ENCODE data around the gene AQP5.
"Not testable (repeated sequence)": the region's sequence is repeated elsewhere in the genome, so short reads cannot be mapped to it uniquely, and the experiment has no call there.

The AQP5 gene

DNA sequence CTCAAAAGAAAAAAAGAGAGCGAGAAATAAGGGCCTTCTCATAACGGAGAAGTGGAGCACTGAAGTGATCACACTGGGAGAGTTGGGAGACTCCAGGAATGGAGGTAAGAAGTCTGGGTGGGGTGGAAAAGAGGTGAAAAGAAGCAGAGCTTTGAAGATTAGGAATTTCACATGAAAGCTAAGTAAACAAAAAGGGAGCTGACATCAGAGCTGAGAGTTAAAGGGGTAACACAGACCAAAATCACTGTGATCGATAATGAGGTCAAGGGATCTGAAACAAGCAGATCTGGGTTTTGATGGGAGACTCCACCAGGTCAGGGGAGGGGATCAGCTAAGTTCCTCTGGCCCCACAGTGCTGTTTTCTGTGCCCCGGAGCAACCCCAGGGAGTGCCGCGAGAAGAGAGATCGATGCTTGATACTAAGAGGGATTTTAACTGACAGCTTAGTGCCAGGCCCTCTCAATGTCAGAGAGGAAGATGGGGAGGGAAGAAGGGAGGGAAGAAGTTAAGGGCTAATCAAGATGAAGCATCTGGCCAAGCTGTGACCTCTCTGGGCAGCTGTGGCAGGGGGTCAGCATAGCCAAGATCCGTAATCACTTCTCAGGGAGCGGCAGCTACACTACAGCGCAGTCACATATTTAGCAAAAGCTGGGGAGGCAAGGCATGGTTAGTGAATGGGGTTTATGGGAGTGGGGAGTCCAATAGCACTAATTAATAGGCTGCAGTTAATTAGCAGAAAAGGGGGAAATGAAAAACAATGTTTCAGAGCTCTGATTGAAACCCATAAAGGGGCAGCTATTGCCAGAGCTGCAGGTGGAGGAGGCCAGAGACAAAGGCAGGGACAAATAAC lies 19.1 kb downstream of the AQP5 start:
- DNase-seq (ENCODE audit: low read depth): no peak

DNA sequence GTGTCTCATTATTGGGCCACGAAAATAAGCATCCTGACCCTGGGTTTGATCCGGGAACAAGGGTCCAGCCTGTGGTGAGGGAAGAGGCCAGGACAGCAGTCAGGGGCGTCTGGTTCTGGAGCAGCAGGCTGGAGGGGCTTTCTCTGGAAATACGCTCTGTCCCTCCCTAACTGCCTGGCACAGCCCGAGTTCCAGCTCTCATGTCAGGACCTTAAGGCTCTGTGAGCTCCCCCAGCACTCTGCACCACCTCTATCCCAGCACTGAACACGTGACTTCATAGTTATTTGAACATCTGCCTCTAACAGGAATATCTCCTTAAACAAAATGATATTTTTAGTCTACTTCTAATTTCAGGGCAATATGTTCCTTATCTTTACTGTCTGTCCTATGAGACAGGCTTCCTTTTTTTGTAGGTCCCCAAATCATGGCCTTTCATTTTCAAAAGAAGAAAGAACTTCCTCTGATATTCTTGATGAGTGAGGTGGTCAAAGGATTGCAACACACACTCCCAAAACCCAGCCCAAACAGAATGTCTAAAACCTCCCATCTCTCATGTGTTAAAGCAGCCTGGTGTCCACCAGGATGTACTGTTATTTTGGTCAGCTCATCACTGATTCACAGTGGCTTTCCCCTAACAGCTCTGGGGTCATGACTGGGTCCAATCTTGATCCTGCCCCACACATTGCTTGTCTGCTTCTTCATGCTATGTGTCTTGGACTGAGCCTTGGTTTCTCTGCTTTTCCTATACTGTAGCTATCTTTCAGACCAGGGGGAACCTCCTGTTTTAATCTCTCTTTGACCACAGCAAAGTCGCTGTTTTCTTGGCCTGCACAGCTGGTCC lies 20.8 kb downstream of the AQP5 start:
- no peak for DNase-seq (ENCODE audit: low read depth)

DNA sequence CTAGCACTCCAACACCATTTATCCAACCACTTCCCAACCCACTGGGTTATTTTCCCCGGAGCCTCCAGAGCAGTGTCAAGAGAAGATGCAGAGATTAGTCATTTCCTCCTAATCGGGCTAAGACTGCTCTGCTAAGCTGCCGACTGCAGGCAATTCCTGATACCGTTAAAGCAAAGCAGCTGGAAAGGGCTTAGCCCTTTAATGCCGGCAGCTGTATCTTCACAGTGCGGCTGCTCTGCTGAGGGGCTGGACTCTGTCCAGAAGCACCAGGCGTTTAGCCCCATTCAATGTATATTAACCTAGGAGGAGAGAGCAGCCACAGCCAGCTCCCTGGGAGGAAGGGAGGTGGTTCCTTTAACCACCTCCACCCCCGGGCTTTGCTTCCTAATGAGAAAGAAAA lies 22.2 kb downstream of the AQP5 start:
- DNase-seq (ENCODE audit: low read depth): peak; percentile 72

DNA sequence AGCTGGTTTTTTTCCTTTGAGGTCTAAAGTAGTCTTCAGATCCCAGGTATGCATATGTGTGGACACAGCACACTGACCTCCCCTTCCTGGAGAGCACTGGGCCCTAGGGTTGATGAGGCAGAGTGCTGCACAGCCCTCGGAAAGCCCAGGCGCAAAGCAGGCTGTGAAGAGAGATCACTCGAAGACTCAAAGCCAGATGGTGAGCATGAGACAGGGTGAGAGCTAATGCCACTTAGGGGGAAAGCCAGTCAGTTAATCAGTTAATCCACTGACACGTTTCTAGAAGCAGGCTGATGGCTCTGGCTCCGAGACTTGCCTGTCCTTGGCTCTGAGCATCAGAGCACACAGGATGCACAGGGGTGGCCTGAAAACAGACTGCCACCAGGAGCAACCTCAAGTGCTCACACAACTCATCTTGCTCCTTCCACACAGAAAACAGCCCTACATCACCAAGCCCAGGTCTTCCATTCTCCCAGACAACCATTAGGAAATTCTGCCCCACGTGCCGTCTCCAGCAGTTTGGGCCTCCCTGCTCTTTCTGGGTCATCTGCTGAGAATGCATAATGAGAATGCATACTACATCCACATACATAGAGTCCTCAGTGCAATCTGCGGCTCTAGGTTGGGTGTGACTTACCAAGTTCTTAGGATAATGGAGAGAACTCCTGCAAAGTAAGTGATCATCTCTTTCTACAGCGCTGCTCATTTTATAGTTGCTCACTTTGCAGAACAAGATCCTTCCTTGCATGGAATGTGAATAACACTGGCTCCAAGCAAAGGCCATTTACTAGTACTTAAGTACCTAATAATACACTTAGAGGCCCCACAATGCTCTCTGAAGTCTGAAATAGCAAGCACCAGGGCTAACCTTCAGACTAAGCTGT lies 23.0 kb downstream of the AQP5 start:
- no peak for DNase-seq (ENCODE audit: low read depth)

DNA sequence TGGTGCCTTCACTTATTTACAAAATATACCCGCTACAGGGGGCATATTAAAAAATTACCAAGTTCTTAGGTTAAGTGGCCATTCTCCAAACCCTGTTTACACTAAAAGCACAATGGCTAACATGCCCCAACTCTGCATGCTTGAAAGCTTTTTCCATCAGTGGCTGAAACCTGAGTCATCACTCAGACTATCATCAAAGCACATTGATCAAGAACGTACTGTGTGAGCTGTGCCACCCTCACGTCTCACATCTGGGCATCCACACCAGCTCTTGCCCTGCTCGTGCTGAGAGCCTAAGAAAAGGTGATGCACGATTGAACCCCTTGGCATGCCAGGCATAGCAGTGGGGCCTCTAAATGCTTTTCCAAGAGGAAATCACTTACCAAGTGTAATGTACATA lies 24.3 kb downstream of the AQP5 start:
- no peak for DNase-seq (ENCODE audit: low read depth)

DNA sequence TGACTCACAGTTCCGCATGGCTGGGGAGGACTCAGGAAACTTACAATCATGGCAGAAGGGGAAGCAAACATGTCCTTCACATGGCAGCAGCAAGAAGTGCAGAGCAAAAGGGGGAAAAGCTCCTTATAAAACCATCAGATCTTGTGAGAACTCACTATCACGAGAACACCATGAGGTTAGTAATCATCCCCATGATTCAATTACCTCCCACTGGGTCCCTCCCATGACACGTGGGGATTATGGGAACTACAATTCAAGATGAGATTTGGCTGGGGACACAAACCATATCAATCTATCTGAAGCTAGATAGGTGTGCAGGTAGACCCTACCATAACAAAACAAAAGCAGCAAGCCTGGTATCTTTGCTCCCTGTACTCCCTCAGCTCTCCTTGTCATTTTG lies 24.8 kb downstream of the AQP5 start:
- DNase-seq (ENCODE audit: low read depth): not testable (repeated sequence)

DNA sequence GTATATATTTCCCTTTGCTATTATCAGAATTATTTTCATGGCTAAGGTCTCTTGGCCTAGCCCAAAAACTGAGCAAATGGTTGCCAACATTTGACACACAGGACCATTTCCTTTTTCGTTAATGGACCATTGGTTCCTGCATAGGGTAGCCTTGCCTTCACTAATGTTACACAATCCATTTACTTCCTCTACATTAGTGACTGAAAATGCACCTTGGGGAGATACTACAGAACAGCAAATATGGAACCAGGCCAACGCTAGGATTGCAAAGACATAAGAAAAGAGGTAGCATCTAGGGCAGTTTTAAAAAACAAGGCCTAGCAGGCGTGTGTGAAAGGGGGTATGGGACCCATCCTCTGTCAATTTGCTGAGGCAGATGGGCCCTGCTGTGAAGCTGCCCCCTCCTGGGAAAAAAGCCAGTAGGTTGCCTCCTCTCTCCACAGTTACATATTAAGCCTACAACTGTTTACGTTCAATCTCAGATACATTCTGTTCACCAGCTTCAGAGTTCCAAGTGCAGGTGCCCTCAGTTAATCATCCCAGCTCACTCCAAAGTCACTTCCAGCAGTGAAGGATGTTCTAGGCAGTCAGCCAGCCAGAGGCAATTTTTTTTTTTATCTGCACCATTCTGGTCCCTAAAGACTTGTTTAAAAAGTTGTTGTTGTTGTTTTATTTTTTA lies 26.1 kb downstream of the AQP5 start:
- DNase-seq (ENCODE audit: low read depth): no peak

DNA sequence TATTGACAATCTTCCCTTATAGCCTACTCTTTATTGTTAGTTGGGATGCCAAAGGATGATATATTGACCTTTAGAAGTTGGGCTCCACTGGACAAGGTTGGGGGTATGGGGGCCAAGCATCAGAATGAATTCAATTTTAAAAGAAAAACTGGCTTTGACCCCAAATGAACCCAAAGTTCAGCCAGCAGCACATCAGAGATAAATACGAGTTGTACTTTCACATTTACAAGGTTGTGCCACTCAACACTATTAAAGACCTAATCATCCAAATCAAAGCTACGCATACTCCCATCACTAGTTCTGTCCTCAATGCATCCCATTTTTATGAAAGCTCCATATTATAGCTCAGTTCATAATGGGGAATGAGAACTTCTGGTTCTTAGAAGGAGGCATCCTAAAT lies 27.7 kb downstream of the AQP5 start:
- not testable (repeated sequence) for DNase-seq (ENCODE audit: low read depth)

DNA sequence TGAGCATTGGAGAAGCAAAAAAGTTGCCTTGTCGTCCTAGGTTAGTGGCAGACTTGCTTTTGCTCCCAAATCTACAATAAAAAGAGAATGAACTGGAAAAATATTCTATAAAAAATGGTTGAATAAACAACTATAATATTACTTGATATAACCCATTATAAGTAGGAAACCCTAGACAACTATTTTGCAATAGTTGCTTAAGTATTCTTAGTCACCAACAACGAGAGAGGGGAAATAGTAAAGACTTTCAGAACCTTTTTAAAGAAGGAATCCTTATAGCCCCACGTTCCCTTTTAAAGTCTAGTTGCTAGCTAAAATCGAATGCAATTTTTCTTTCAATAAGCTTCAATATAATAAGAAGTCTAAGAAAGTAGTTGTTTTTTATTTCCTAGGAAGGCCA lies 28.6 kb downstream of the AQP5 start:
- peak; percentile 22 for DNase-seq (ENCODE audit: low read depth)

DNA sequence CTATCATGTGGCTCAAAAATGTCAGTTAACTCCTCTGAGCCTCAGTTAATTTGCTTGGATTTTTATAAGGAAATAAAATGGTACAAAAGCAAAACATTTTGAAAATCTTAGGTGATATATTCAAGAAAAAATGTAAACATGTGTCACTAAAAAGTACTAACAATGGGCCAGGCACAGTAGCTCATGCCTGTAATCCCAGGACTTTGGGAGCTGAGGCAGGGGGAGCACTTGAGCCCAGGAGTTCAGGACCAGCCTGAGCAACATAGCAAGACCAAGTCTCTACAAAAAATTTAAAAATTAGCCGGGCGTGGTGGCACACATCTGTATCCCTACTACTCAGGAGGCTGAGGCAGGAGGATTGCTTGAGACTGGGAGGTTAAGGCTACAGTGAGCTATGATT lies 36.8 kb downstream of the AQP5 start:
- no peak for DNase-seq (ENCODE audit: low read depth)

DNA sequence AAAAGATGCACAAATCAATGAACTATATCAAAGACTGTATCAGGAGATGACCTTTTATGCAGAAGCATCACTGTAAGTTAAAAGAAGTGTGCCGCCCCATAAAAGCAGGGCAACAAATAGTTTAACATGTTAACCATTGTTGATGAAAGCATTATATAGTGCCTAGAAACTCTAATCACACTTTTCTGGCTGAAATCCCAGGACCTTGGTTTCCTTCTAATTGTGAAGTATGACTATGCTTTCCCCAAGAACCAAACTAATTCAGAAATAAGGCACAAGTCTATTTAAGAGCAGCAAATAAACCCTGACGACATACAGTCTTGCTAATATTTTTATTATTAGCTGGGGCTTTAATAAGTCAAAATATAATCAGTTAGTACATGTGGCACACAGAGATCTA lies 41.9 kb downstream of the AQP5 start:
- DNase-seq (ENCODE audit: low read depth): no peak

DNA sequence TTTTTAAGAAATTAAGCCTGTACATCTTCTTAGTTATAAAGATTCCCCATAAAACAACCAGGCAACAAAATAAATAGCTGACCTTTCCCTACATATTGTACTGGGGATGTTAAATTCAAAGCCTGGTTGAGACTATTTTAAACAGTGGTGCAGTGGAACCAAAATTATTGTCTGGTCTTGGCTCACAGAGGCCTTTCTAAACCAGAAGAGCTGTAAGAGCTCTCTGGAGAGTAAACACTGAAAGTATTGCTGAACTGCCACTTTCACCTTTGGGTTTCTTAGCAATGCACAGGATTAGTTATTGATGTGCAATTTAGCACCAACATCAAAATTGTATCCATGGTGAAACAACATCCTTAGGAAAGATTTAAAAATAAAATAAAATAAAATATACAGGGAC lies 43.0 kb downstream of the AQP5 start:
- no peak for DNase-seq (ENCODE audit: low read depth)

DNA sequence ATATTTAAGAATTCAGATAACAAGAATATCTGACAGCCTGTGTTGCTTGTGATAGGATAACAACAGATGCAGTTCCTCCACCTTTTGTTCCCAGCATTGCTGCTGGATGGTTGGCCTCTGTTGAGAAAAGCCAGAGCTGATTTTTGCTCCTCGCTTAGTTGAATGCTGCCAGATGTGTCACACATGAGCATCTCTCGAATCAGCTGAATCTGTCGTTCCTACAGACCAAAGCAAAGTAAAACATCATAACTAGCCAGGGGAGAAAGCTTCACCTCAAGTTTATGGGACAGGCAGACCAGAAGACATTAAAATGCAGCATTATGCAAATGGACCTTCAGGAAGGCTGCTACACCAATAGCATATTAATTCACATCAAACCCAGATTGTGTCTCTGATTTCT lies 43.5 kb downstream of the AQP5 start:
- no peak for DNase-seq (ENCODE audit: low read depth)

DNA sequence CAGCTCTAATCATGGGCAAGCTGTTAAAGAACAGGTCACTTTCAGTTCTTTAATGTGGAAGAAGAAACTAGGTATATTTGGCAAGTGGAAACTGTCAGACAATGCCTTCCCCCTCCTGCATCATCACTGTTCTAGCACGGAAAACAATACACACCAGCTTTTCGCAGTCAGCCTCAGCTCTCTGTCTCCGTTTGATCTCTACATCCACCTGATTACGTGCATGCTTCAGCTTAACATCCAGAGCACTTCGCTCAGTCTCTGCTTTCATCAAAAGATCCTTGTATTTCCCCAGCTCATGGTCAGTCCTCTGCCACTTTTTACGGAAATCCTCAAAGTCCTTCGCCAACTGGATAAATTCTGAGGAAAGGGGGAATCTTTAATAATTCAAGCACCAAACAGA lies 44.6 kb downstream of the AQP5 start:
- no peak for DNase-seq (ENCODE audit: low read depth)

DNA sequence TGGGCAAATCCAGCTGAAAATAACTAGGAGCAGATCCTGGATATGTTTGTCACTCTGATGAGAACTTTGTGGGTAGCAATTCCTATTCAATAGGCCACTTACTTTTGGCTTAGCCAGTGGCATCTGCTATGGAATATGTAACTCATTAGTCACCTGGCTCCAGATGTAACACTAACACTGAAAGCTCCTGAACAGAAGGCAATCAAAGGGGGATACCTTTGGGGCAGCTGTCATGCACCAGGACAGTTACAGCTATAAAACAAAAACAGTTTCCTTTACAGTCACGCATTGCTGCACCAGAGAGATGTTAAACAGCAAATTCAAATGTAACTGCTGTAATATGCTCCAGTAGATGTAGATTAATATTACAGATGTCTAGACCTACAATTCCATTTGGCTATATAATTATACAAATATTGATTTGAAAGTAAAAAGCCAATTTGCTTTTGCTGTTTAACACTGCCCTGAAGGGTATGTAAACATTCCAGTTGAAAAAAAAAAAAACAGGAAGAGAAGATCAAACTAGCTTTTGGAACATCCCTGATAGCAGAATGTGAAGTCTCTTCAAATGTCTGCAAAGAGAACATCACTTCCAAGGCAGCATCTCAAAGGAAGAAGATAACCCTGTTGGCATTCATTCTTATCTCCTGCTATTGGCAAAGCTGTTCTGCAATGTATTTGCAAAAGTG lies 45.2 kb downstream of the AQP5 start:
- DNase-seq (ENCODE audit: low read depth): no peak

DNA sequence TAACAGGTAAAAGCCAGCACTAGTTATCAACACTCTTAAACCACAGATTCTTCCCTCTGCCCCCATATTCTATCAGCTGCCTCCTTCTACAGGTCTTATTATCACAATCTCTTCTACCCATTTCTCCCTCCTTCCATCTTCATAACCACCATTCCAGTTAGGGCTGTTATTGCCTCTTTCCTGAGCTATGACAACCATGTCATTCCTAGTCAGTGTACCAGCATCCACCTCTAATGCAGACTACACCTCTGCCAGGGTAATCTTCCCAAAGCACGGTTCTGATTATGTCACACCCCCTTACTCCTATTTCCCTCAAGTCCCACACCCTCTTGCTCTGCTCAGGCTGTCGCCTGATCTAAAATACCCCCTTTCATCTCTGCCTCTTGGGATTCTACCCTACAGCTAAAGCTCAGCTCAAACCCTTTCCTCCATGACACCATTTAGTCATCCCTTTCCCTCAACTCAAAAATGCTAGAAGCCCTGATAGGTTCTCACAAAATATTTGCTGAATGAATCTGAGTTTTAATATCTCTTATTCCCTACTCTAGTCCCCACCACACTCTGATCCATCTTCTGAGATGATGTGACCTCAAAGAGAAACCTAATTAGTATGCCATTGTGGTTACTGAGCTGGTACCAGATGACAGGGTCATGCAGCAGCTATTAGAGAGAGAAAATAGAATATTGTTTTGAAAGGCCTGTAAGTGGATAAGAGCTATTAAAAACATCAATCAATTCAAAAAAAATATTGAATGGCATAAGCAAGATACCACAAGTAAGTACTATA lies 51.9 kb downstream of the AQP5 start:
- no peak for DNase-seq (ENCODE audit: low read depth)

DNA sequence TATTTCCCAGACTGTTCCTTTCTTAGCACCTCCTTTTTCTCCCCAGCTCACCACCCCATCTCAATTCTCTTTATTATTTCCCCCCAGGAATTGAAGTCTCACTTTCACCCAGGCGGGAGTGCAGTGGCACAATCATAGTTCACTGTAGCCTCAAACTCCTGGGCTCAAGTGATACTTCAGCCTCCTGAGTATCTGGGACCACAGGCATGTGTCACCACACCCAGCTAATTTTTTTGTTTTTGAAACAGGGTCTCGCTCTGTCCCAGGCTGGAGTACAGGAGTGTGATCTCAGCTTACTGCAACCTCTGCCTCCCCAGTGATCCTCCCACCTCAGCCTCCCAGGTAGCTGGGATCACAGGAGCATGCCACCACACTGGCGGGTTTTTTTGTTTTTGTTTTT lies 52.7 kb downstream of the AQP5 start:
- no peak for DNase-seq (ENCODE audit: low read depth)

All from fibroblast of the conjunctiva (primary cell).